Ovary (tissue), 3 donors: ENCODE measurements around the gene TMEM202.

ENCODE experiments used
- CTCF ChIP-seq, 3 donors: fragments of 450-650 bp in 2 of 3; fragments of 200-600 bp in 1 of 3; IDR thresholded peaks; one replicate each; pipeline versions ENCODE4 v1.5.1 to v1.8.0; 2016 to 2022; ENCODE audit warnings: antibody characterized with exemption in 3 of 3, mild to moderate bottlenecking in 1 of 3
- POLR2A ChIP-seq: fragments of 450-650 bp; IDR thresholded peaks from one replicate; pipeline ENCODE4 v1.6.1; 2017; ENCODE audit warnings: antibody characterized with exemption, mild to moderate bottlenecking, moderate library complexity
- donor health status: DM: no; HTN: no; CAD: no.

- TF ChIP-seq CTCF (IDR thresholded peaks at IDR 0.05) (no peak), POLR2A (no peak)
Observed at GRCh38 chr15:72368325-72368724, 29.8 kb upstream of the TMEM202 start.
